Measurements from ENCODE around the gene WWC2. TPM values are rescaled to one million over a fixed set of nuclear protein-coding genes. Genes with fewer than 3 reads are reported as not detected.
A peak's percentile ranks its signal among the peaks of the same experiment; 100 is the strongest.

WWC2 gene
- total RNA-seq, 6 donors from 2014 or later, result 87.0 to 179 (median 121) TPM

DNA sequence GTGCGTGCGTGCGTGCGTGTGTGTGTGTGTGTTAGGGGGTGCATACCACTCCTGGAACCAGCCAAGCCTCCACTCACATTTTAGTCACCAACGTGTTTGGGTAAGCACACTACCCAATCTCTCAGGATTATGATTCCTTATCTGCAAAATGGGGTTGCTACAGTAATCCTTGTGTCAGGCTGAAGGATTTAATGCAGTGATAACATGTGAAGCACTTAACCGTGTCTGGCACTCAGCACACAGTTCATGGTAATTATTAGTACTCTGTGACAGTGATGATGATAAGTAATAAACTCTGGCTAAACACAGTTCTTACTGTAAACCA, 163.7 kb downstream of the WWC2 start:
- no peak for TF ChIP-seq EP300 (IDR thresholded peaks at IDR 0.05)
- no peak for TF ChIP-seq POLR2A (IDR thresholded peaks at IDR 0.05)
- TF ChIP-seq, protein P1, sequence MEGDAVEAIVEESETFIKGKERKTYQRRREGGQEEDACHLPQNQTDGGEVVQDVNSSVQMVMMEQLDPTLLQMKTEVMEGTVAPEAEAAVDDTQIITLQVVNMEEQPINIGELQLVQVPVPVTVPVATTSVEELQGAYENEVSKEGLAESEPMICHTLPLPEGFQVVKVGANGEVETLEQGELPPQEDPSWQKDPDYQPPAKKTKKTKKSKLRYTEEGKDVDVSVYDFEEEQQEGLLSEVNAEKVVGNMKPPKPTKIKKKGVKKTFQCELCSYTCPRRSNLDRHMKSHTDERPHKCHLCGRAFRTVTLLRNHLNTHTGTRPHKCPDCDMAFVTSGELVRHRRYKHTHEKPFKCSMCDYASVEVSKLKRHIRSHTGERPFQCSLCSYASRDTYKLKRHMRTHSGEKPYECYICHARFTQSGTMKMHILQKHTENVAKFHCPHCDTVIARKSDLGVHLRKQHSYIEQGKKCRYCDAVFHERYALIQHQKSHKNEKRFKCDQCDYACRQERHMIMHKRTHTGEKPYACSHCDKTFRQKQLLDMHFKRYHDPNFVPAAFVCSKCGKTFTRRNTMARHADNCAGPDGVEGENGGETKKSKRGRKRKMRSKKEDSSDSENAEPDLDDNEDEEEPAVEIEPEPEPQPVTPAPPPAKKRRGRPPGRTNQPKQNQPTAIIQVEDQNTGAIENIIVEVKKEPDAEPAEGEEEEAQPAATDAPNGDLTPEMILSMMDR (IDR thresholded peaks at IDR 0.05), result no peak
- no peak for TF ChIP-seq POLR2AphosphoS5 (IDR thresholded peaks at IDR 0.05)
- DNase-seq (no peak), ATAC-seq (ENCODE audit: low FRiP score in 2 of 2) (no peak)
- WGBS, 2 donors, result 47 to 57% methylated on average over 6 of the region's 6 CpGs
- H3K9me3 ChIP-seq, result no peaks in the 10 kb centered on the region
- peaks cover 15 to 21% (median 16%) of the 10 kb centered on the region in 4 donors for H3K4me1 ChIP-seq
- H3K27ac ChIP-seq, result peak overlapping the region in 1 of 4 donors; percentile 75
- H3K27me3 ChIP-seq, result no peaks in the 10 kb centered on the region
- peaks cover 0 to 49% (median 21%) of the 10 kb centered on the region in 4 donors for H3K36me3 ChIP-seq
- H3K4me3 ChIP-seq, result no peak overlapping the region

DNA sequence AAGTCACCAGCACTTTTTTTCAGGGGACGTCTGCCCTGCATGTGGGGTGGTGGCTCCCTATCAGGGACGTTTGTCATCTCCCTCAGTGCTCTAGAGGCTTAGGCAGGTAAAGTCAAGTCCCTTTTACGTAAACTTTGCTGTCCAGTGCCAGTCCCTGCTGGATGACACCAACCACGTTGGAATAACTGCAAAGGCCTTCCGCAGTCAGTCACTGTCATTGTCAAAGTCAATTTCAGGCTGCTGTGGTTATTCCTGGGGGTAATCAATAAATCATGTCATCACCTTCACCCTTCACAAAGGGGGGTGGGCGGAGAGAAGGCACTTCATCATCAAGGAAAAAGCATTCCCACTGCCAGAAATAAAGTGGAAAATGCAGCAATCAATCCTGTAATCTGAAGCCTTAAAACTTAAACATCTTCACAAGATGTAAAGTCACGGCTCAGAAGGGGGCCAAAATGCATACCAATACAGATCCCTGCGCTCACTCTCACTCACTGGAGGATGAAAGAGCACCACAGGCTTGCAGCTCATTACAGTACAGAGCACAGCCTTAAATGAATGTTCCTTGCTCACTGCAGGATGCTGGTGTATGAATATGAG, 164.8 kb downstream of the WWC2 start:
- ATAC-seq (ENCODE audit: low FRiP score in 2 of 2) (no peak), DNase-seq (no peak)
- Histone ChIP-seq H3K4me1 (peaks cover 15 to 21% (median 16%) of the 10 kb centered on the region in 4 donors), H3K27ac (no peak overlapping the region), H3K27me3 (no peaks in the 10 kb centered on the region), H3K9me3 (no peaks in the 10 kb centered on the region), H3K4me3 (no peak overlapping the region), H3K36me3 (peaks cover 0 to 57% (median 24%) of the 10 kb centered on the region in 4 donors)
- TF ChIP-seq POLR2A (IDR thresholded peaks at IDR 0.05) (no peak), EP300 (IDR thresholded peaks at IDR 0.05) (no peak), POLR2AphosphoS5 (IDR thresholded peaks at IDR 0.05) (no peak)
- TF ChIP-seq, protein P1 (IDR thresholded peaks at IDR 0.05), result no peak
- 78 to 87% methylated on average over 8 of the region's 8 CpGs for whole genome bisulfite sequencing, 2 donors

DNA sequence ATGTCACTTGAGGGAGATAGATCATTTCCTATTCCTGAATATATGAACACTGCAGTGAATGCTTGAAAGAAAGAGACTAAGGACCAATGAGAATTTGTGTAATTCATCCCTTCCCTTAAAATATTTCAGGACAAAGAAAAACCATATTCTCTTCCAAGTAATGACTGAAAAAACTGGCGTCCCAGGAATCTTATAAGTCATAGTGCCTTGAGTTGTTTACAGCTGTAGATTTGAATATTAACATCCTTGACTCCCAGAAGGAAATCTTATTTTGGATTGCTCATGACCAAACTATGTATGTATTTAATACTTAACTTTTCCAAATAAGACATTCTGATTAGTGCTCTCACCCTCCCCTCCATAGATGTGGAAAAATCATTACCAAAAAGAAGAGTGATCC, 165.6 kb downstream of the WWC2 start:
- Histone ChIP-seq H3K27me3 (no peaks in the 10 kb centered on the region), H3K27ac (no peak overlapping the region), H3K9me3 (no peaks in the 10 kb centered on the region), H3K36me3 (peaks cover 0 to 62% (median 28%) of the 10 kb centered on the region in 4 donors), H3K4me1 (peaks cover 15 to 21% (median 16%) of the 10 kb centered on the region in 4 donors), H3K4me3 (no peak overlapping the region)
- TF ChIP-seq POLR2AphosphoS5 (IDR thresholded peaks at IDR 0.05), result no peak
- TF ChIP-seq, protein P1 (IDR thresholded peaks at IDR 0.05), result no peak
- TF ChIP-seq POLR2A (IDR thresholded peaks at IDR 0.05), result no peak
- no peak for TF ChIP-seq EP300 (IDR thresholded peaks at IDR 0.05)
- 65 to 68% methylated on average over 1 of the region's 1 CpG for WGBS, 2 donors
- ATAC-seq (ENCODE audit: low FRiP score in 2 of 2) (no peak), DNase-seq (no peak)

DNA sequence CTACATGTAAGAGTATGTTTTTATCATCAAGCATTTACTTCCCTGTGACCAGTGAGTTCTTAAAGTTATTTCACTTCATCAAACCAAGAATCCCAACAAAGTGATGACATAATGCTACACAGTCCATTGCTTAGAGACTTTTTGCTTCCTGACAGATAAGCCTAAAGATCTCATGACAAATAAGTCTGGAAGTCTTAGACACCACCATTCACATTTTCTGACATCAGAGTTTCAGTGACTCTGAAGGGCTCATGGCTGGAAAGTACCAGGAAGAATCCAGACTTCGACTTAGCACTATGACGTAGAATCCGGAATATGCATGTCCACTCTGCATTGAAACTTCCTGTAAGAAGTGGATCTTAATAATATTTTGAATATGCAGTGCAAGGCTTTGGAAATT, 167.3 kb downstream of the WWC2 start:
- no peak for ATAC-seq (ENCODE audit: low FRiP score in 2 of 2)
- Histone ChIP-seq H3K27me3 (no peaks in the 10 kb centered on the region), H3K27ac (no peak overlapping the region), H3K36me3 (peaks cover 0 to 62% (median 22%) of the 10 kb centered on the region in 4 donors), H3K9me3 (no peaks in the 10 kb centered on the region), H3K4me3 (no peak overlapping the region), H3K4me1 (peaks cover 8 to 14% (median 11%) of the 10 kb centered on the region in 4 donors)
- DNase-seq, result no peak
- WGBS, 2 donors, result 92 to 94% methylated on average over 3 of the region's 3 CpGs
- no peak for TF ChIP-seq EP300 (IDR thresholded peaks at IDR 0.05)

DNA sequence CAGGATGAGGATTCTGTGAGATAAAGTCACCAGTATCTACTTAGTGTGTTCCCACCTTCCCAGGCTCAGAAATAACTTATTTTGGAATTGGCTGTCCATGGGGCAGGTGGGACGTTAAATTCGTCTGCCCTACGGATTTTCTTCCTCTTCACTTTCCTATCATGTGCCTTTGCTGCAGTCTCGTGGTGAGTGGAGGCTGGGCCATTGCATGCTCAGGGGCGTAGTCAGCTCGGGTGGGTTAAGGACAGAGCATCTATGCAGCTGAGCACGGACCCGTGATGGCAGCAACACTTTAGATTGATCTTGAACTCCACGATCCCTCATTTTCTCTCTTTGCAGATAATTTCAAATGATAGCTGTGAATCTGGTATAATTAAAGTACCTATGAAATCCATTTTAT, 169.5 kb downstream of the WWC2 start:
- ATAC-seq (ENCODE audit: low FRiP score in 2 of 2) (no peak), DNase-seq (no peak)
- Histone ChIP-seq H3K27ac (no peak overlapping the region), H3K9me3 (no peaks in the 10 kb centered on the region), H3K36me3 (peaks cover 0 to 78% (median 29%) of the 10 kb centered on the region in 4 donors), H3K27me3 (no peaks in the 10 kb centered on the region), H3K4me3 (no peak overlapping the region), H3K4me1 (no peaks in the 10 kb centered on the region)
- 87 to 93% methylated on average over 9 of the region's 9 CpGs for WGBS, 2 donors
- TF ChIP-seq, protein P1 (IDR thresholded peaks at IDR 0.05), result no peak
- TF ChIP-seq POLR2A (IDR thresholded peaks at IDR 0.05) (no peak), POLR2AphosphoS5 (IDR thresholded peaks at IDR 0.05) (no peak)
